CD4-positive, alpha-beta T cell treated with Interferon alpha-2 for 1 hour (primary cell): Measurements from ENCODE around the gene ACBD6.

Experiments used
- DNase-seq, 2 donors: peaks; one replicate each; pipeline ENCODE4 v3.0.0-alpha.2; 2020 to 2022

The ACBD6 gene

DNA sequence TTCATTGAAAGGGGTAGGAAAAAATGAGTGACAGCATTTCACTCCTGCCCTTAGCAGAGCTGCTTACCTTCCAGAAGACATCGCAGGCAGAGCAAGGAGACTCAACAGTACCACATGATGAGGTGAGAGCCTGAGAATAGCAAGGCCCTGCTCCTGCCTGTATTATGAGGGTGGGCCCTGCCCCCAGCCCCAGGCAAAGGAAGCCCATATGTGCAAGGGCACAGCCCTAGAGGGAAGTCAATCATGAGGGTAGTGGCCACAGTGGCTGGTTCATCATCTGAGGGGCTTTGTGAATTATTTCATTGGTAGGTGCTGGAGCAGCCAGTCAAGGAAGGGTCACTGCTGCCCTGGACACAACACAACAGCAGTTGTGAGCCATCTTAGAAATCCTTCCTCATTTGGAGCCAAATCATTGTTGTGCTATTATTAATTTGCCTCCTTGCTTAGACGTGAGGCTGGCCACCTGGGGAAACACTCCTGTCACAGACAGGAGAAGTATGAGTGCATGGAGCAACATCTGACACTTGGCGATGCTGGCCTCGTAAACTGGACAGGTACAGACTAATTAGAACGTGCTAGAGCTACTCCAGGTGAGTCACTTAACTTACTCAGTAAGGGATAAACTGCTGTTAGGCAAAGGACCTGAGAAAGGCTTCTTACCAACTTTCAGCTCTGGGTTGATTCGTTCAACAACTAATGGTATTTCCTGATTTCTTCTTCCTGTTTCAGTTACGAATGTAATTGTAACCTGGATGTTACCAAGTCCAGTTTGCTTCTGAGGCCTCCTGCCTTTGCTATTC is 22.7 kb upstream of the ACBD6 start:
- no peak for DNase-seq

- no peak for DNase-seq
Observed at GRCh38 chr1:180524160-180524914, 22.0 kb upstream of the ACBD6 start.

- DNase-seq: no peak
Observed at GRCh38 chr1:180522213-180522515, 19.8 kb upstream of the ACBD6 start.

GRCh38 chr1:180521474-180522212 is 19.3 kb upstream of the ACBD6 start:
- no peak for DNase-seq

- no peak for DNase-seq
Observed at GRCh38 chr1:180519846-180520245, 17.5 kb upstream of the ACBD6 start.

DNA sequence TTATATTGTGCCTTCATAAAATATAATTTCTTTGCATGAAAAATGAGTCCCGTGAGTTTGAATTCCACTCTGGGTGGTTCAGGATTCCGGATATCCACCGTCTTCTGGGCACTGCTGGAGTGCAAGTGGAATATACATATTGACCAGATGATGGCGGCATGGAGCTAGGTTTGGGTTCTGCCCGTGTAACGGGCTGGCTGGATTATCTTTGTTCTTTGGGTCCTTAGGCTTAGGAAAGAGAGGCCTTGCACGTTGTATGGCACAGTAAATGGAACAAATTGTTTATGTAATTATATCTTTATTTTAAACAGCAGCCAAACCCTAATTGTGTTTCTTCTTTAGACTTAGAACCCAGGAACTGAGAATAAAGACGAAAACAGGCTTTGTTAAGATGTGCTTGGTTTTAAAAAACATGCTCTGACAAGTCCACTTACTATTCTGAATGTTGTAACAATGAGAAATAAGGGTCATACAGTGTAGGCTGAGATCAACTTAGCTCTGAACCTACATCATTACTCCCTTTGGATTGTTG is 13.5 kb upstream of the ACBD6 start:
- DNase-seq: peak; percentile 51 to 68

DNA sequence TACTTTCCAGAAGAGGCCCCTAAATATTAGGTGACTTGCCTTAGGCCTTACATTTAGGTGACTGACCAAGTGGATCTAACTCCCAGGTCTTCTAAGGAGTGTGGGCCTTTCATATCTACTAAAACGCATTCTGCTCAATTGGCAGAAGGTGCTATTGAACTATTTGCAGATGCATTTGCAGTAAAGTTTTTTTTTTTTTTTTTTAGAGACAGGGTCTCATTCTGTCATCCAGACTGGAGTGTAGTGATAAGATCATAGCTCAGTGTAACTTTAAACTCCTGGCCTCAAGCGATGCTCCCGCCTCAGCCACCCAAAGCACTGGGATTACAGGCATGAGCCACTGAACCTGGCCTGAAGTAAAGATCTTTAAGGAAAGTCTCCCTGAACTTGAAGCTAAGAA is 13.0 kb upstream of the ACBD6 start:
- DNase-seq: no peak

GRCh38 chr1:180513531-180513930 is 11.2 kb upstream of the ACBD6 start:
- no peak for DNase-seq

DNA sequence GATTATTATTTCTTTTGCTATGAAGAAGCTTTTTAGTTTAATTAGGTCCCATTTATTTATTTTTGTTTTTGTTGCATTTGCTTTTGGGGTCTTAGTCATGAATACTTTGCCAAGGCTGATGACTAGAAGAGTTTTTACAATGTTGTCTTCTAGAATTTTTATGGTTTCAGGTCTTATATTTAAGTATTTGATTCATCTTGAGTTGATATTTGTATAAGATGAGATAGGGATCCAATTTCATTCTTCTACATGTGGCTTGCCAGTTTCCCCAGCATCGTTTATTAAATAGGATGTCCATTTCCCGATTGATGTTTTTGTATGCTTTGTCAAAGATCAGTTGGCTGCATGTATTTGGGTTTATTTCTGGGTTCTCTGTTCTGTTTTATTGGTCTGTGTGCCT is 8.5 kb upstream of the ACBD6 start:
- DNase-seq: no peak

GRCh38 chr1:180508725-180509097 is 6.3 kb upstream of the ACBD6 start:
- DNase-seq: no peak

DNA sequence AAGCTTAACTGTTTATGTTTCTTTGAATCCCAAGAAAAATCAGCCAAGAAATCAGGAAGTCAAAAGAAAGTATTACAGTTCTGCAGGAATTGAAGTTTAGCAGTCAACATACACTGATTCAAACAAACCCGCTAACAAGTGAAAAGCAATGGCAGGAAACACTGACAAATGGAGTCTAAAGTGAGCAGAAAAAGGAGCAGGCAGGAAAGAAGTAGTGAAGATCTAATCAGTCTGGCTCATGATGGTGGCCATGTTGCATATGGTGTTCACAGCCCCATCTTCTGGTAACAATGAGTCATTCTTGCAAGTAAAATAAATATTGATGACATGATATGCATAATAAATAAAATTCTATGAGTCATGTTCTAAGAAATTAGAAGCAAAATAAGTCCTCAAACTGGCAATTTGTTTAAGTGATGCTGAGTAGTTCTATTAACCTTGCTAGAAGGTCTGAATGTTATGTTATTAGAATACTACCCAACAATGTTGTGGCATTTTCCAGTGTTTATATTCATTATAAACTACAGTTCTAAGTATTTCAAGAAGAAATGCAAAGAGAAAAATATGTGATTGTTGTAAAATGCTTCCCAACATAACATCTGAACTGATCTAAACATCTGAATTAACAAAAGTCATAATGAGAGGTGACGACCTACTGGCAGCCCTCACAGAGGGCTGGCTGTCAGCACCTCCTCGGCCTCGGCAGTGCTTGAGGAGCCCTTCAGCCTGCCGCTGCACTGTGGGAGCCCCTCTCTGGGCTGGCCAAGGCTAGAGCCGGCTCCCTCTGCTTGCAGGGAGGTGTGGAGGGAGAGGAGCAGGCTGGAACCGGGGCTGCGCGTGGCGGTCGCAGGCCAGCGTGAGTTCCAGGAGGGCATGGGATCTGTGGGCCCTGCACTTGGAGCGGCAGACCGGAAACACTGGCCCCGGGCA is 5.7 kb upstream of the ACBD6 start:
- peak in 1 of 2 donors; percentile 17 for DNase-seq

DNA sequence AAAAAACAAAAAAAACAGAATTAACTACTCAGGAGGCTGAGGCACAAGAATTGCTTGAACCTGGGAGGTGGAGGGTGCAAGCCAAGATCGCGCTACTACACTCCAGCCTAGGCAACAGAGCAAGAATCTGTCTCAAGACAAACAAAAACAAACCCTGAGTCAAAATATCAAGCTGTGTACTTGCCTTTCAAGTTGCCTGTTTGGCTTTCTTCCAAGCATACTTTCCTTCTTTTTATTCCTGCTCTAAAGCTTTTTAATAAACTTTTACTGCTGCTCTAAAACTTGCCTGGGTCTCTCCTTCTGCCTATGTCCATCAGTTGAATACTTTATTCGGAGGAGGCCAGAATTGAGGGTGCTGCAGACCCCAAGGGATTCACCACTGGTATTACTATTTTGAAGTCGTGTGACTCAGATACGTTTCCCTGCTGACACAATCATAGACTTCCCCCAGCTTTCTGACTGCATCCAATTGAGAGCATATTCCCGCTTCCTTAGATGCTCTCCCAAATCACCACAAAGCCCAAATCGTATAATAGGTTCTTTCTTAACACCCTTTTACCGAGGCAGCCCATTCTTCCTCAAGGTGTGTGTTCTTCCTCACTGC is 3.5 kb upstream of the ACBD6 start:
- no peak for DNase-seq

GRCh38 chr1:180504186-180504585 is 1.8 kb upstream of the ACBD6 start:
- DNase-seq: no peak

- no peak for DNase-seq
Observed at GRCh38 chr1:180503280-180503862, 994 bp upstream of the ACBD6 start.

- no peak for DNase-seq
Observed at GRCh38 chr1:180501865-180502360, 464 bp downstream of the ACBD6 start.

DNA sequence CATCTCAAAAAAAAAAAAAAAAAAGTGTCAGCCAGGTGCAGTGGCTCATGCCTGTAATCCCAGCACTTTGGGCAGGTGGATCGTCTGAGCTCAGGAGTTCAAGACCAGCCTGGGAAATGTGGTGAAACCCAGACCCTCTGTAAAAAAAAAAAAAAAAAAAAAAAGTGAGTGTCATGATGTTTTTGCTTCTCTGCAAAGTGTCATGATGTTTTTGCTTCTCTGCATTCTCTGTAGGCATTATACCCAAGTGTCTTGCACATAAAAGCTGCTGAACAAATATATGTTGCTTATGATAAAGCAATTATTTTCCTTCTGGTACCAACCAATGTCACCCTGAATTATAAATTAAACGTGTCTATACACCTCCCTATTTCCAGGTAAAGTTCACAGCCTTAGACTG is 1.7 kb downstream of the ACBD6 start:
- DNase-seq: no peak

DNA sequence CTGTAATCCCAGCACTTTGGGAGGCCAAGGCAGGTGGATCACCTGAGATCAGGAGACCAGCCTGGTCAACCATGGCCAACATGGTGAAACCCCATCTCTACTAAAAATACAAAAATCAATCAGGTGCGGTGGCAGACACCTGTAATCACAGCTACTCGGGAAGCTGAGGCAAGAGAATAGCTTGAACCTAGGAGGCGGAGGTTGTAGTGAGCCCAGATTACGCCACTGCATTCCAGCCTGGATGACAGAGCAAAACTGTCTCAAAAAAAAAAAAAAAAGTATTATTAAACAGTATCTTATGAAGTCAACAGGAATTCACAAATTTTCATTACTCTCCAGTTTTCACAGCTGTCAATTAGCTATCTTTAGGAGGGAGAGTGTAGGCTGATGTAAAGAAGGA is 3.8 kb downstream of the ACBD6 start:
- no peak for DNase-seq

DNA sequence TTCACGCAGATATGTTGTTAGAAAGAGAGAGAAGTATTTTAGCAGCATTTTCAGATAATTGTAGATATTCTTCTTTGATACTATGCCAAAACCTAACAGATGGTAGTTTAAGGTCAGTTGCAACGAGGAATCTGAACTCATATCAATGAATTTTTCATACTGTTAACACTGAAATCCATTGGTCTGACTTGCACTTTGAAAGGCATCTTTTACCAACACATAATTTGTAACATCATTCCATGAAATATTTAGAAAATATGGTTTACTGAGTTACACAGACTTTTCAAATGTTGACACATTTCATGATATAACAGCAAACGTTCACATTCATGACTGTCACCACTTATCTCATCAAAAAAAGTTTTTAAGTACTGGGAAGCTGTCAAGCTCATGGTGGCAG is 4.6 kb downstream of the ACBD6 start:
- no peak for DNase-seq

DNA sequence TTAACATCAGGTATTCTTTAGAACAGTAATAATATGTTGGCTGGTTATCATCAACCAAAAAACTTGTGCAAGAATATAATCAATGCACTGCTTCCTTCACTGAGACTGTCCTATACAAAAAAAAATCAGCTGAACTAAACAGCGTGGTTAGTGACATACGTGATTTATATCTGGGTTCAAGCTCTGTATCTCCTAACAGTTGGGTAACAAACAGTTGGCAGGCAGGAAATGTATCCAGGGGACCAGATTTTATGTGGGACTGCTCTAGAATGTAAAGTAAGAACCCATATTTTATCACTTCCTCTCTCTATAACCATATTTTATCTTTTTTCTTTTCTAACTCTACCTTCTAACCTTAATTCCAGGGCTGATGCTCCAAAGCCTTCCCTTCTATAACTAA is 8.0 kb downstream of the ACBD6 start:
- DNase-seq: no peak

DNA sequence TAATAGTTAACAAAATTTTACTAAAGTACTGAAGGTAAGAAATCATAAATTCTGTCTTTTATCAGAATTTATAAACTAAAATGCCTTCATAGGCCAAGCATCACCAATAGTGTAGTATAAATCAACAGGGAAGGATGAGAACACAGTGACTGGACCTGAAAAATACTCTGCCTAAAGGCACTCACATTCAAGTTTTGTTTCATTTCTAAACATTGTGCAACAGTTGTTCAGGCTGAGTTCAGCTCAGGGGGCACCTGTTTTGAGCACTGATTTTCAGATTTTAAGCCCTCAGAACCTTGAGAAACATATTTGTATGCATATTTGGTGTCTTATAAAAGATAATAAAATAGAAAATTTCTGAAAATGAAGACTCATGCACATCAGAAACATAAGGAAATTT is 12.4 kb downstream of the ACBD6 start:
- DNase-seq: no peak

DNA sequence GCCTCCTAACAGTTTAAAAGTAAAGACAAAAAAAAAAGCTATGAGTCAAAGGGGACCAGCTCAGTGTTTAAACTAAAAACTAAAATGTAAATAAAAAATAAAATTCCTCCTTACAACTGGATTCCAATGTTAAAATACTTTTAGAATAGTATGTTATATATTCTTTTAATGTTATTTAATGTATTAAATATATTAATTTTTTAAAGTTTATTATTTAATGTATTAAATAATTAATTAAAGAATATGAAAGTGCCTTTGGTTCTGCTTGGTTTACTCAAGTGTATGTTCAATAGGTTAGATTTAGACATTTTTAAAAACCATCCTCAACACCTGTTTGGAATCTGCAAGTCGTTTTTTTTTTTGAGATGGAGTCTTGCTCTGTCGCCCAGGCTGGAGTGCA is 13.1 kb downstream of the ACBD6 start:
- no peak for DNase-seq

- no peak for DNase-seq
Observed at GRCh38 chr1:180488661-180489060, 13.7 kb downstream of the ACBD6 start.
